HTERT RPE-1 (cell line): ENCODE data around the gene IL13RA2.

ENCODE experiments used
- in situ Hi-C: fragments of 300-500 bp; cut with MboI; formaldehyde crosslinking; loops from 4 replicates; pipeline ENCODE4 v1.14.3; 2020; ENCODE audit warnings: low sequenced_read_pairs

IL13RA2 gene

GRCh38 chrX:115017455-115017854, at the start of gene IL13RA2:
Gene IL13RA2, minus strand, starts transcription at chrX:115017616. Its CDS starts 347 bp downstream, at chrX:115017269.
- in situ Hi-C loops = no loop called here

DNA sequence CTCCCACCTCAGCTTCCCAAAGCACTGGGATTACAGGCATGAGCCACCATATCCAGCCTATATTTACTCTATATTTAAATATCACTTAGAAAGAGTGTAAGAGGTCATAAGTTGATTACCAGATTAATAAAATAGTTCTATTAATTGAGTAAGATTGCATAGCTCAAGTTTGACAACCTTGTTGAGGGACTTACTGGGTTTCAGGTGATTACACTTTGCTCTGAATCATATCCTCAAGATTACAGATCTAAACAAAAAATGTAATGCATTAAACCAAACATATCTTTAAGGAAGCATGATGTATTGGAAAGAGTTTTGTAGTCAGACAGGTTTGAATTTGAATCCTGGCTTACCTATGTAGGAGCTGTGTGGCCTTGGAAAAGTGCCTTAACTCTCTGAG, 47.9 kb upstream of the IL13RA2 start:
- in situ Hi-C loops = no loop called here

DNA sequence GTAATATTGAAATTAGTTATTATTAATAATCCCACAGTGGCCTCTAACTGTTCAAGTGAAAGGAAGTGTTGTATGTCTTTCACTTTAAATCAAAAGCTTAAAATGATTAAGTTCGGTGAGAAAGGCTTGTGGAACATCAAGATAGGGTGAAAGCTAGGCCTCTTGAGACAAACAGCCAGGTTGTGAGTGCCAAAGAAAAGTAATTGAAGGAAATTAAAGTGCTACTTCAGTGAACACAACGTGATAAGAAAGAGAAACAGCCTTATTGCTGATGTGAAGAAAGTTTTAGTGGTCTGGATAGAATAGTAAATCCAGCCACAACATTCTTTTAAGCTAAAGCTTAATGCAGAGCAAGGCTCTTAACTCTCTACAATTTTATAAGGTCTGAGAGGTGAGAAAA, 42.6 kb upstream of the IL13RA2 start:
- in situ Hi-C loops = no loop called here

DNA sequence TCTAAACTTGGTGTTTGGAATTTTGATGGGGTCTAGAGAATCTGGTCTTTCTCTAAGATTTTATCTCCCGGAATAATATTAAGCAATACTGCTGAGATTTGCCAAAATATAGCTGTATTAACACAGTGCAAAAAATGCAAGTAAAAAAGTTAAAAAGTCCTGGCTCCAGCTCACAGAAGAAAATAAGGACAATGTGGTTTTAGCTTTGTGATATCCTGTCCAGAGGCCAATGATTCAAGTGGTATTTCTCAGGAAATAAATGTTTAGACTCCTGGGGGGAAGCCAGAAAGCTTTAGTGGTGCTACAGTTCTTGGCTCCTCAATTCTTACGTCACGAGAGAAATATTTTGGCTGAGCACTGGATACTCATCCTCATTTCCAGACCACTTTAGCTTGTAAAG, 40.9 kb upstream of the IL13RA2 start:
- in situ Hi-C loops = no loop called here

DNA sequence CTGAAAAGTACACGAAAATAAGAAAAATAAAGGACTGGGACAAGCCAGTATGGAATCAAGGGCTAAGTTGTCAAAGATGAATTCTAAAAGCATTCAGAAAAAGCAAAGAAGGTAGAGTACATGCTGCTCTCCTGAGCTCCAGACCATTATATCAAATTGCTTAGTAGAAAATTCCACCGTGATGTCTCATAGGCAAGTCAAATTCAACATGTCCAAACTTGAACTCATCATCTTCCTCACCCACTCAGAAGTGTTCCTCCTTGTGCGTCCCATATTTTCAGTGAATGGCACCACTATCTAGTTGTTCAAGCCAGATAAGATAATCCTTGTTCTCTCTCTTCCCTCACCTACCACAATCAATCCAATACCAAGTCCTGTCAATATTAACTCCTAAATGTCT, 37.5 kb upstream of the IL13RA2 start:
- in situ Hi-C loops = no loop called here

- in situ Hi-C loops = no loop called here
Measured at GRCh38 chrX:115053223-115053622, 35.8 kb upstream of the IL13RA2 start.

DNA sequence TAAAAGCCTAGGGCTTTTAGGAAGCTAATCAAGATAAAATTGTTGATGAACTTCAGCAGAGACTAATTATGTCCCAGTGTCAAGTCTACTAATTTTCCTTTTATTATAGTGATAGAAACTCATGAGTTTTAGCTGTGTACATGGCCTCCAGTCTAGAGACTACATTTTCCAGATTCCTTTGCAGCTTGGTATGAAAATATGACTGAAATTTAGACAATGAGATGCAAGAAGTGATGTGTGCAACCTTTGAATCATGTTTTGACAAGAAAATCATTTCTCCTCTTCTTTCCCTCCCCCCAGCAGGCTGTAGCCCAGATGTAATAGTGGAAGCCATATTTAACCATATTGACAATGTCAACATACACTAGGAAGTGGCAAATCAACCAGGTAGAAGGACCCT, 30.3 kb upstream of the IL13RA2 start:
- in situ Hi-C loops = no loop called here

GRCh38 chrX:115047181-115047580, 29.8 kb upstream of the IL13RA2 start:
- in situ Hi-C loops = no loop called here

- in situ Hi-C loops = no loop called here
Measured at GRCh38 chrX:115040417-115040816, 23.0 kb upstream of the IL13RA2 start.

- in situ Hi-C loops = no loop called here
Measured at GRCh38 chrX:115038406-115038805, 21.0 kb upstream of the IL13RA2 start.

DNA sequence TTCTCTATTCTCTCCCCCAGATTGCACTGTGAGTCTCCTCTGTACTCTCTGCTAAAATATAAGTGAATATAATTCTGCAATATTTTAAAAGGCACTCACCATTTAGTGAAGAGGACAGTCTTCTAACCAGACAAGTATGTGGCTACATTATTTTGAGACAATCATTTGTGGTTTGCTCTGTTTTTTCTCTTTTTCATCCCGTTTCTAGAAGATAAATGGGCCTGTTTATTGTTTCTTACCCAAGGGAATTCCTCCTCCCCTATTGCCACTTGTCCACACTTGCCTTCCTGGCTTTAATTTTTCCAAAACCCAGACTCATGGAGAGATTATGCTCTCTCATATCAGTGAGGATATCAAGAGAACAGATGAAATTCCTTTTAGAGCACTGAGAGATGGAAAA, 18.6 kb upstream of the IL13RA2 start:
- in situ Hi-C loops = no loop called here

GRCh38 chrX:115031989-115032388, 14.6 kb upstream of the IL13RA2 start:
- in situ Hi-C loops = no loop called here

- in situ Hi-C loops = no loop called here
Measured at GRCh38 chrX:115030625-115031024, 13.2 kb upstream of the IL13RA2 start.

DNA sequence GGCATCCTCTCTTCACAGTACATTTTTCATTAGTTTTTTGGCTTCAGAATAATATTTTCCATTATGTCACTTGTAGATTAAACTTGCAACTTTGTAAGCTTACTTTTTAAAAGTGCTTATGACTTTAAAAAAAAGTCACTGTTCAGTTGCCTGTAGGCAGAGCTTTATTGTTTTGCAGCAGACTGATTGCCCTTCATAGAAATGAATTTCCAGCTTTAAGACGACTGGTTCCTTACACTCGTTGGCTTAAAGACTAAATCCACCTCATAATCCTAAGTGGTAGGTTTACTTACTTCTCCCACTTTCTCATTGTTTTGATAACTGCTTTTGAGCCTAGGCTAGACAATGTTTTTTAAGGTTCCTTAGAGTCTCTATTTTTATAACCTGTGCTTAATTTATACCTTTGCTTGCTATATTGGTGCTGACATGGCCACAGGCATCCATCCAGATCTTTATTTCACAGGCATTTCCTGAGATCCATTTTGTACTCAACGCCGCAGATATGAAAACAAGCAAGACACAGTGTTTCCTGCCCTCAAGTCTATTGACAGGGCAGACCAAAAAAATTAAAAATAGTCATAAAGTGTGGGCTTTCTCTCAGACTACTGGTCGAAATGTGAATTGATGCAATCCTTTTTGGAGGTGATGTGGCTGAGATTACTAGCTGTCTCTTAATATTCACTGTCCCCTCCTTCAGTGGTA, 12.6 kb upstream of the IL13RA2 start:
- in situ Hi-C loops = no loop called here

DNA sequence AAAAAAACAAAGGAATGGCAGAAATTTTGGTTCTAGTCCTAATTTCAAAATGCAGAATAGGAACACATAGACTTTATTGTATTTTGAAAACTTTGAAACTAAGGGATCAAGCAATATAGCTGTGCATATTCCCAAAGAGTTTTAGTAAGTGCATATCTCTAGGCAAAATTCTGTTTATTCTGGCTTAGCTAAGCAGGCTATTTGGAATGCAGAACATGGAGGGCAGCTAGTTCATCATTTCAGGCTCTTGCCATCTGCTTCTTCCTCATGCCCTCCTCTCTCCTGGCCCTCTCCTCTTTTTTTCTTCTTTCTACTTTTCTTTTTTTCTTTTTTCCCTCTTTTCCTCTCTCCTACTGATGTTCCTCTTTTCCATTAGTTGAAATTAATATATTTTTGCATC, 12.0 kb upstream of the IL13RA2 start:
- in situ Hi-C loops = no loop called here

- in situ Hi-C loops = no loop called here
Measured at GRCh38 chrX:115023811-115024210, 6.4 kb upstream of the IL13RA2 start.

DNA sequence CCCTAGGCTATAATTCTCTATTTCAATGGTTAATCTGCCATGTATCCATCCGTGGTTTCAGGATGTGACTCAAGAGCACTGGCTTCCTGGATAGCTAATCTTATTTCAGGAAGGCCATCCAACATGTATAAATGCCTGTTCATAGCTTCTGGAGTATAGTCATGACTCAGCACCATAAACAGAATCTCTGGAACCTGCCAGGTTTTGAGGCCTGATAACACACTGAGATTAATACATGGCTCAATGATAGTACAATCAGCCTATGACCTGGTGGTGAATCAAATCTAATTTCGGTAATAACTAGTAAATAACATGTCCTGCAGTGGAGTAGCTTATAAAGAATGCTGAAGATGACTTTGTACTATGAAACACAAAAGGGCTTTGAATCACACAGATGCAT, 5.7 kb upstream of the IL13RA2 start:
- in situ Hi-C loops = no loop called here

- in situ Hi-C loops = no loop called here
Measured at GRCh38 chrX:115021121-115021520, 3.7 kb upstream of the IL13RA2 start.

DNA sequence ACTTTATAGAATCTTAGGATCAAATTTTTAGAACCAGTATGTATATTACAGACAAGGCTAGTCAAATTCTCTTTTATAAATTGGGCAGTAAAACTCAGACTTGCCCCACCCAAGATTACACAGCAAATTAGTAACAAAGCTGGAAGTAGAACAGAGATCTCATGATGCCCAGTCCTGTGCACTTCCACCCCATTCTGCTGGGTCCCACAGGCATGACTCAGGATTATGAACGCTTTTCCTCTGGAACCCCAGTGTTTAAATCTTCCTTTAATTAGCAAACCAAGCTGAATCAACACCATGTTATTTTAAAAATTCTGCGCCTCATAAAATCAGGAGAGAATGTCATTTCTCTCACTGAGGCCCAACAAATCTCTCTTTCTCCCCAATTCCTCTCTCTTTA, 1.5 kb upstream of the IL13RA2 start:
- in situ Hi-C loops = no loop called here

DNA sequence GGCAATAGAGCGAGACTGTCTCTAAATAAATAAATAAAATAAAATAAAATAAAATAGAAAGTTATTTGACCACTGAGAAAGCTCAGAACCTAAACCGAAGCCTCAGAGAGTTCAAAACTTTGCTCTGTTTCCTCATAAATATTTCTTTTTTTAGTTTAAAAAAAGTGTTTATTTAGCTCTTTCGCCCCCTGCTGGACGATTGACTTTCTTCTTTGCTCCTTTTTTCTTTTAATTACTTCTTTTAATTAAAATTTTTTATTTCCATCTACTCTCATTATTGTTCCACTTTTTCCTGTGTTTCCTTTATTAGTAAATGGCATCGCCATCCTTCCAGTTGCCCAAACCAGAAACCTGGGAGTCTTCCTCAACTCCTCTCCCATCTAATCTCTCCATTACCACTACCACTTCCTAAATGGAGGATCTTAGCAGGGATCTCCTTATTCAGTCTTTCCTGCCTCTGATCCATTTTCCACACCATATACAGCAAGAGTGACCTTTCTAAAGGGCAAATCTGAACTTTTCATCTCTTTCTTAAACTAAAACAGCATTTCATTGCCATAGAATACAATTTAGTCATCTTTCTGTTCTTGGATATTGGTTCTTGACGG, 728 bp upstream of the IL13RA2 start:
- in situ Hi-C loops = no loop called here

GRCh38 chrX:115013705-115014104, 3.7 kb downstream of the IL13RA2 start:
- in situ Hi-C loops = no loop called here

- in situ Hi-C loops = no loop called here
Measured at GRCh38 chrX:115011428-115011827, 6.0 kb downstream of the IL13RA2 start.

GRCh38 chrX:114999906-115000305, 17.5 kb downstream of the IL13RA2 start:
- in situ Hi-C loops = no loop called here
